ENCODE results near the gene ATCAY.
"Not testable (repeated sequence)": the region's sequence is repeated elsewhere in the genome, so short reads cannot be mapped to it uniquely, and the experiment has no call there.

ATCAY gene

GRCh38 chr19:3949997-3950859, 69.7 kb downstream of the ATCAY start:
- no peak for DNase-seq

GRCh38 chr19:3950871-3951861, 70.7 kb downstream of the ATCAY start:
- peak in 1 of 2 experiments; percentile 48 for DNase-seq

- not testable (repeated sequence) for DNase-seq
Observed at GRCh38 chr19:3952755-3953276, 72.3 kb downstream of the ATCAY start.

- no peak for DNase-seq
Observed at GRCh38 chr19:3954107-3954506, 73.6 kb downstream of the ATCAY start.

GRCh38 chr19:3955276-3955675, 74.8 kb downstream of the ATCAY start:
- not testable (repeated sequence) for DNase-seq

- DNase-seq: no peak
Observed at GRCh38 chr19:3955688-3956087, 75.2 kb downstream of the ATCAY start.

- DNase-seq: no peak
Observed at GRCh38 chr19:3958836-3959765, 78.6 kb downstream of the ATCAY start.

GRCh38 chr19:3959766-3960131, 79.3 kb downstream of the ATCAY start:
- no peak for DNase-seq

GRCh38 chr19:3961007-3961406, 80.5 kb downstream of the ATCAY start:
- DNase-seq: no peak

- DNase-seq: no peak
Observed at GRCh38 chr19:3963458-3964255, 83.2 kb downstream of the ATCAY start.

GRCh38 chr19:3964256-3965194, 84.0 kb downstream of the ATCAY start:
- no peak for DNase-seq

GRCh38 chr19:3966051-3967017, 85.8 kb downstream of the ATCAY start:
- DNase-seq: no peak

- DNase-seq: not testable (repeated sequence)
Observed at GRCh38 chr19:3967983-3968382, 87.5 kb downstream of the ATCAY start.

GRCh38 chr19:3968556-3969434, 88.3 kb downstream of the ATCAY start:
- DNase-seq: no peak

GRCh38 chr19:3969435-3970312, 89.2 kb downstream of the ATCAY start:
- DNase-seq: no peak

- DNase-seq: no peak
Observed at GRCh38 chr19:3970313-3970807, 89.9 kb downstream of the ATCAY start.

Data from cerebellar nuclear complex (tissue), 1 donor.